Activated T-cell treated with anti-CD3 and anti-CD28 coated beads, Interleukin-2, amount 50 U/mL, for 48 hours (primary cell): ENCODE measurements around the gene BACH1.
A peak's percentile ranks its signal among the peaks of the same experiment; 100 is the strongest.

Source experiments
- DNase-seq, 2 experiments: peaks; one replicate each; pipeline ENCODE4 v3.0.0-alpha.2; 2020

The BACH1 gene

DNA sequence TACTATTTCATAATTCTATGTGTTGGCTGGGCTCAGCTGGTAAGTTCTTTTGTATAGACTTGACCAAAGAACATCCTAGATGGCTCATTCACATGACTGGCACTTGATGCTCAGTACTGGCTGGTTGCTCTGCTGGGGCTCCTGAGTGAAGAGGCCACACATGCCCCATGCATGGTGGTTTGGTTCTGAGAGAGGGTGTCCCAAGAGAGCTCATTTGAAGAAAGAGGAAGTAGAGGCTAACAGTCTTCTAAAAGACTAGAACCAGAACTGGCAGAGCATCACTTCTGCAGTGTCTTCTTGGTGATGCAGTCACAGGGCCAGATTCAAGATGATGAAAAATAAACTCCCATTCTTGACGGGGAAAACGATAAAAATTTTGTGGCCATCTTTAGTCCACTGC, 5.2 kb upstream of the BACH1 start:
- no peak for DNase-seq

DNA sequence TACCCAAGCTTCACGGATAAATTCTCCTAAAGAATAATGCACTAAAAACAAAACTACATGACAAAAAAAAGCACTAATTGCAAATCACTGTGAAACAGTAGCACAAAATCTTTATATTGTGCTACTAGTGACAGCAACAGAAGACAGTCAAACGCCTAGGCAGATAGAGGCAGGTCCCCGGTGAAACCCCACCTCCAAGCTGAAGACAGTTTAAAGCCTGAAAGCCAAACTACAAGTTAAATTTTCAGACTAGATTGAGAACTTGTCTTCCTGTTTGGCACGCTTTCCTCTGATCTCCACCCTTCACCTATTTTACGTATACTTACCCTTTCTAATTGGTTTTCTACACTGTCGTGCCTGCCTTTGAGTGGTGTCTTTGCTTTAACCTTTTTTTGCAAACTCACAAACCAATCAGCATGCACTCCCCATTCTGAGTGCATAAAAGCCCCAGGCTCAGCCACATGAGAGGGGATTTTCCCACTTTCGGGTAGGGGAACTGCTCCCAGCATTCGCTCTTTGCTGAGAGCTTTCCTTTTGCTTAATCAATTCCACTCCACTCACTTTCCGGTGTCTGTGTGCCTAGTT, 3.6 kb upstream of the BACH1 start:
- DNase-seq = peak in 1 of 2 experiments; percentile 24

GRCh38 chr21:29296446-29296845, 2.3 kb upstream of the BACH1 start:
- no peak for DNase-seq

GRCh38 chr21:29297483-29298347, 1.0 kb upstream of the BACH1 start:
- no peak for DNase-seq

DNA sequence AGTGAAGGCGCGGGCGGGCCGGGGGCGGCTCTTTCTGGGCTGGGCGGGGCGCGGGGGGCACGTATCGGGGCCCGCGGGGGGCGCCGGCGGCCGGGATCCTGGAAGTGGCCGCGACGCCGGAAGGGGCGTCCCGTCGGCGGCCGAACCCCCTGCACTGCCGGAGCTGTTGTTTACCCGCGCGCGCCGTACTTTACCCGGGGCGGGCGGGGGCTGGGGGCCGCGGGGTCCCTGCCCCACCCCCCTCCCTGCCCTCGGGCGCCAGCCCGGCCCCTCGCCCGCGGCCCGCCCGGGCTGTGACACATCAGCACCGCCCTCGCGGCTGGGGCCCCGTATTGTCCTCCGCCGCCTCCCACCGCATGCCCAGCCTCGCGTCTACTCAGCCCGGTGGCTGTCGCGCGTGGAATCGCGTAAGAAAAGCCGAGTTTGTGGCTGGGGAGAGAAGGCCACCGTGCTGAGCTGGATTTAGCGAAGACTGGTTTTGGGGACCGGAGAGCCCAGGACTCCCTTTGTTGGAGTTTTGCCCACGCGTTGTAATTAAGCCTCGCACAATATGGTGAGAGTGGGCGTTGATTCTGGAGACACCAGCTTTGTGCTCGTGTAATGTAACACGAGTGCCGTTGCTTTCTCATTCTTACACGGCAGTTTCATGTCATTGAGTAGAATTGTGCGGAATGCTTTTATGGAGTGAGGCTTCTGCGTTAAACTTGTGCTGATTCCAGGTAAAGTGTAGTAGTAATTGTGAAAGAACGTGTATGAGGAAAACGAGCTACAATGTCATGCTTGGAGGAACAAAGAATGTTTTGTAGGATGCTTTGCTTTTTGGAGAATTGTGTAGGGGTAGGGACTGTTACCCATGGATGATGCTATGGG, 559 bp downstream of the BACH1 start:
- DNase-seq = peak; percentile 81 to 84

- peak; percentile 62 to 63 for DNase-seq
Measured at GRCh38 chr21:29299916-29300806, 1.4 kb downstream of the BACH1 start.

DNA sequence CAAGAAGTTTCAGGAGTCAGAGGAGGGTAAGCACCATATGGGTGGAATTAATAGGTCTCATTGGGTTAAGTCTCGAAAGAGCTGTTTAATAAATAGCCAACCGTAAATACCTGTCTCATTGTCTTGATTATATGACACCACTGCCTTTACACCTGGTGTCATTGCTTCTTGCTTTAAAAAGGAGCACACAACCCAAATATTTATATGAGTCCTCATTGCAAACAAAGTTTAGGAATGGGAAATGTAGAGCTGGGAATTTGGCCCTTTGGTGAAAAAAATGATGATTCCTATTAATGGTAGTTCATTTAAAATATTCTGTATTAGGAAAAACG, 2.1 kb downstream of the BACH1 start:
- no peak for DNase-seq

- no peak for DNase-seq
Measured at GRCh38 chr21:29301691-29302090, 3.0 kb downstream of the BACH1 start.

- DNase-seq = no peak
Measured at GRCh38 chr21:29302359-29302875, 3.7 kb downstream of the BACH1 start.

- DNase-seq = no peak
Measured at GRCh38 chr21:29303288-29303687, 4.6 kb downstream of the BACH1 start.

- DNase-seq = no peak
Measured at GRCh38 chr21:29304597-29304996, 5.9 kb downstream of the BACH1 start.

GRCh38 chr21:29305068-29305467, 6.3 kb downstream of the BACH1 start:
- no peak for DNase-seq

DNA sequence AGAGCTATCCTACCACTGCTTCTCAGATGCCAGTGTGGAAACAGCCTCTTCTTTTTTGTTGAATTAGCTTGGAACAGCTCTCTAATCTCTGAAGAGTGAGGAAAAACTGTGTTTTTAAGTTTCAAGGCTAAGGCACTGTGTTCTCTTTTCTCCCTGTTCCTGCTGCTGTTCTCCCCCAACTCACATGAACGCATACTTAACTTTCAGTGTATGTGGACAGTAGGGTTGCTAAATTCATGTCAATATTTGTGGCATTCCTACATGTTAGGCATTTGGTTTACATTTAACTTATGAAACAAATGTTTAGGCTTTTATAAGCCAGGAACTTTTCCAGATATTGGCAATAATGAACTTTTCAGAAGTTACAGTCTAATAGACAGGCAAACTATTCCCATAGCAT, 6.8 kb downstream of the BACH1 start:
- DNase-seq = no peak

DNA sequence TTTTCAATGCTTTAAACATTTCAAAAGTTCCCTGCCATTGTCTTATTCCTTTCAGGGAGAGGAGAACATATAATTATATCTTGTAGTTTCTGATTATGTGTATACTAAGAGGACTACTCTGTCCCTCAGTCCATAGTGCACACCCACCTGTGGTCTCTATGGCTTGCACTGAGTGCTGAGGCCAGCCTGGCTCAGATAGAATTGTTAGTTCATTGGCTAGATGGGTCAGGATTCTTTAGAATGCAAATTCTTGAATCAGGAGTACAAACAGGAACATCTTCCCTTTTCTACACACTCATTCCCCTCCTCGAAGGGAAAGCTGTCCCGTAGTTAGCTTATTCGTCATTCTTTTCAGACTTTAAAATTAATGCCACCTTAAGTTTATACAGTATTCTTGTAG, 8.2 kb downstream of the BACH1 start:
- DNase-seq = no peak

DNA sequence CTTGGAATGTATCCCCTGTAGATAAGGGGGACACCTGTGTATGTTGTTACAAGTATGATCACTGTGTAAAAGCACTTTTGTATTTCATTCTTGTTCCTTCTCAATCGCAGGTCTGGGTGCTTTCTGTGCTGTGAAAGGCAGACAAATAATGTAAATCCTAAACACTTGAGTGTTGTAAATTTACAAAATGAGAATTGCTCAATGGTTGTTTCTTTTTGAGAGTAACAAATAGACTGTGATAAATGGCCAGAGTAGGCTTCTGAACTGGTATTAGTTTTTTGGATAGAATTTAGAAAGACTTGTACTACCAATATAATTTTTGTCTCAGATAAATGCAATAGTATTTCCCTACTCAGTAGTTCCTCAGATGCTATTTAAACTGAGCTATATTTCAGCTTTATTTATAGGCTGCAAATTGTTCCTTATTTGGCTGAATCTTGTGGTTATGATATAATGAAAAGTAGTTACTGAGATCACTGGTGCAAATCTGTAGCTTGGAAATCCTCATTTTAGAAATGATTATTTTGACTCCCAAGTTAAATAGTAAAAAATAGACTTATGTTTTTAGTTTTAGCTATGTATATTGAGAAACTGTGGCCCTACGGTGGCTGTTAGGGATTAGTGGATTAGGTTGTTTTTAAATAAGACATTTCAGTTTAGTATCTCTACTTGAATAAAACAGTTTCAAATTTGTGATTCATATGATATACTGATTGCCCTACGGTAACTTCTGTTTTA, 9.2 kb downstream of the BACH1 start:
- no peak for DNase-seq

GRCh38 chr21:29308456-29308783, 9.7 kb downstream of the BACH1 start:
- no peak for DNase-seq

DNA sequence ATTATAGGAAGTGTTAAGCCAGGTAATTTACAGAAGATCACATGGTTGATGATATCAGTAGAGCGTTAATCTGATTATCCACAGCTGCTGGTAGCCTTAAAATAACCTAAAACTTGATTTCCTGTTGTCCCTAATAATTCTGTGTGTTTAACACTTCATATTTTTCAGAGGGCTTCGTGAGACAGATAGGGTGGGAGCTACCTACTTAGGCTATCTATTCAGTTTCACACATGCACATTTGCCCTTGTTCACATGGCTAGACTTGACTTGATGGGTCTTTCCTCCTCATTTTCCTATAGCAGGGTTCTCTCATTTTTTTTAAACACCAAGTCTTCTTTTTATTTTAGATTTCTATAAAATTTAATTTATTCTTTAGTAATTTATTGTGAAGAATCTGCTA, 11.0 kb downstream of the BACH1 start:
- DNase-seq = no peak

GRCh38 chr21:29311802-29312201, 13.1 kb downstream of the BACH1 start:
- no peak for DNase-seq

- DNase-seq = no peak
Measured at GRCh38 chr21:29312981-29313380, 14.3 kb downstream of the BACH1 start.

GRCh38 chr21:29313662-29314408, 15.1 kb downstream of the BACH1 start:
- no peak for DNase-seq

- no peak for DNase-seq
Measured at GRCh38 chr21:29315131-29315749, 16.5 kb downstream of the BACH1 start.
